ENCODE results near the gene EXOC3L4. TPM values are rescaled to one million over a fixed set of nuclear protein-coding genes. Genes with fewer than 3 reads are reported as not detected.
"Not testable (repeated sequence)": the region's sequence is repeated elsewhere in the genome, so short reads cannot be mapped to it uniquely, and the experiment has no call there.

Gene EXOC3L4
- total RNA-seq (2014; rRNA removed; shearing (Covaris generic); ENCODE audit: low replicate concordance) = not detected in 2 replicates

- Histone ChIP-seq H2AFZ (ENCODE audit: low read length) (no peak within 1 kb of the TSS), H3K4me1 (ENCODE audit: low read length) (peaks cover 9% of the 10 kb centered on the region), H3K36me3 (ENCODE audit: insufficient read depth, low read length) (no peaks in the 10 kb centered on the region), H3K79me2 (ENCODE audit: low read length) (no peaks in the 10 kb centered on the region), H3K9me2 (replicated peaks; ENCODE audit: insufficient read depth, low read length) (no peaks in the 10 kb centered on the region), H4K20me1 (ENCODE audit: insufficient read depth, low read depth, low read length) (0 out of 2 replicates have a peak, but pooled peaks cover 6% of the 10 kb centered on the region), H3K9me3 (ENCODE audit: low read length) (no peaks in the 10 kb centered on the region), H3K4me2 (ENCODE audit: low read depth, low read length, poor library complexity, severe bottlenecking) (no peak within 1 kb of the TSS), H3K9ac (ENCODE audit: low read length) (no peak within 1 kb of the TSS), H3K4me3 (ENCODE audit: low read length) (no peak within 1 kb of the TSS), H3K27ac (ENCODE audit: low read length) (no peak within 1 kb of the TSS), H3K27me3 (ENCODE audit: low read length) (no peaks in the 10 kb centered on the region; the same call in 1 of the 2 replicates)
- no peak for DNase-seq
Measured at GRCh38 chr14:103094406-103095209, at the start of gene EXOC3L4. EXOC3L4 (plus strand) TSS chr14:103094725; CDS start chr14:103100220, 5,495 bp downstream.

- Histone ChIP-seq H3K36me3 (ENCODE audit: insufficient read depth, low read length) (no peaks in the 10 kb centered on the region), H3K79me2 (ENCODE audit: low read length) (no peaks in the 10 kb centered on the region), H3K4me3 (ENCODE audit: low read length) (peak overlapping the region; percentile 21; the same call in 1 of the 2 replicates), H3K4me2 (ENCODE audit: low read depth, low read length, poor library complexity, severe bottlenecking) (peak overlapping the region; percentile 58), H3K4me1 (ENCODE audit: low read length) (peaks cover 10% of the 10 kb centered on the region), H4K20me1 (ENCODE audit: insufficient read depth, low read depth, low read length) (no peaks in the 10 kb centered on the region), H2AFZ (ENCODE audit: low read length) (no peak overlapping the region), H3K27me3 (ENCODE audit: low read length) (no peaks in the 10 kb centered on the region), H3K9me2 (replicated peaks; ENCODE audit: insufficient read depth, low read length) (no peaks in the 10 kb centered on the region), H3K27ac (ENCODE audit: low read length) (no peak overlapping the region), H3K9ac (ENCODE audit: low read length) (no peak overlapping the region), H3K9me3 (ENCODE audit: low read length) (no peaks in the 10 kb centered on the region)
- DNase-seq = peak; percentile 62
Measured at GRCh38 chr14:103045371-103045869, 49.1 kb upstream of the EXOC3L4 start.

- H2AFZ ChIP-seq (ENCODE audit: low read length); H3K4me2 ChIP-seq (ENCODE audit: low read depth, low read length, poor library complexity, severe bottlenecking); H3K4me3 ChIP-seq (ENCODE audit: low read length); H3K36me3 ChIP-seq (ENCODE audit: insufficient read depth, low read length); H3K79me2 ChIP-seq (ENCODE audit: low read length); H3K27me3 ChIP-seq (ENCODE audit: low read length); H4K20me1 ChIP-seq (ENCODE audit: insufficient read depth, low read depth, low read length); H3K27ac ChIP-seq (ENCODE audit: low read length); H3K9me3 ChIP-seq (ENCODE audit: low read length); H3K9me2 ChIP-seq (replicated peaks; ENCODE audit: insufficient read depth, low read length); DNase-seq; H3K9ac ChIP-seq (ENCODE audit: low read length): not testable (repeated sequence)
- H3K4me1 ChIP-seq (ENCODE audit: low read length) = peaks cover 14% of the 10 kb centered on the region
Measured at GRCh38 chr14:103047453-103047852, 47.1 kb upstream of the EXOC3L4 start.

DNA sequence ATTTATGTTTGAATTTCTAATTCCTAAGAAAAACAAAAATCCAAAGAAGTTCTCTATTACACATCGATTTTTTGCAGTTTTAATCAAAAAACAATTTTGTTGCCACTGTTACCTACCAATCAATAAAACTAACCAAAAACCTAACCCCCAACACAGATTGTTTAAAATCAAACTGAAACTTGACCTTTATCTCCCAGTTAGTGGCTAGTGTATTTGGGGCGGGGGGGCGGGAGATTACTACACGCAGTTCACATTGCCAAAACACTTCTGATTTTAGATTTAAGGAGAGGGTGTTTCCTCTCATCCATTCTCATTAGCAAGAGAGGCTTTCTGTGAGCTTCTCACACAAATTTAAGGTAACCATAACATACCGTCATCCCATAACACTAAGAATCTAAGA is 43.6 kb upstream of the EXOC3L4 start:
- no peaks in the 10 kb centered on the region for H3K36me3 ChIP-seq (ENCODE audit: insufficient read depth, low read length)
- H4K20me1 ChIP-seq (ENCODE audit: insufficient read depth, low read depth, low read length) = no peaks in the 10 kb centered on the region
- no peaks in the 10 kb centered on the region for H3K27me3 ChIP-seq (ENCODE audit: low read length)
- no peaks in the 10 kb centered on the region for H3K79me2 ChIP-seq (ENCODE audit: low read length)
- H3K27ac ChIP-seq (ENCODE audit: low read length) = no peak overlapping the region
- no peak for DNase-seq
- H3K4me1 ChIP-seq (ENCODE audit: low read length) = peaks cover 6% of the 10 kb centered on the region; the same call in 1 of the 2 replicates
- H3K4me2 ChIP-seq (ENCODE audit: low read depth, low read length, poor library complexity, severe bottlenecking) = no peak overlapping the region
- no peak overlapping the region for H3K4me3 ChIP-seq (ENCODE audit: low read length)
- no peak overlapping the region for H3K9ac ChIP-seq (ENCODE audit: low read length)
- no peaks in the 10 kb centered on the region for H3K9me3 ChIP-seq (ENCODE audit: low read length)
- no peak overlapping the region for H2AFZ ChIP-seq (ENCODE audit: low read length)
- H3K9me2 ChIP-seq (replicated peaks; ENCODE audit: insufficient read depth, low read length) = no peaks in the 10 kb centered on the region

DNA sequence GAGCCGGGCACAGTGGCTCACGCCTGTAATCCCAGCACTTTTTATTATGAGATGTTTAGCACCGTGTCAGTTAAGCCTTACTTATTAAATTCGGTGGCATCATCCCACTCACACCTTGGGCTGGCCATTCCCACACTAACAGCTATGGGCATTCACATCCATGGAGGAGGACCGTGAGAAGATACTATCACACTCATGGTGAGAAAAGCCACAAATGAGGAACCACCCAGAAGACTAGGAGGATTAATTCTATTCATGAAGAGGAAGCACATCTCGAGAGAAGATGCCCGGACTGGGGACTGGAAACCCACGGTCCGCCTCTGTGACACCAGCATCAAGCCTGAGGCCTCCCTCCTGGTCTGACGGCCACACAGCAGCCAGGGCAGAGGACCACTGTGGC is 42.1 kb upstream of the EXOC3L4 start:
- H3K4me2 ChIP-seq (ENCODE audit: low read depth, low read length, poor library complexity, severe bottlenecking) = no peak overlapping the region
- H4K20me1 ChIP-seq (ENCODE audit: insufficient read depth, low read depth, low read length) = no peaks in the 10 kb centered on the region
- H3K4me3 ChIP-seq (ENCODE audit: low read length) = no peak overlapping the region
- no peak overlapping the region for H2AFZ ChIP-seq (ENCODE audit: low read length)
- DNase-seq = peak; percentile 67
- no peaks in the 10 kb centered on the region for H3K9me3 ChIP-seq (ENCODE audit: low read length)
- no peak overlapping the region for H3K27ac ChIP-seq (ENCODE audit: low read length)
- no peaks in the 10 kb centered on the region for H3K27me3 ChIP-seq (ENCODE audit: low read length)
- H3K79me2 ChIP-seq (ENCODE audit: low read length) = no peaks in the 10 kb centered on the region
- no peak overlapping the region for H3K9ac ChIP-seq (ENCODE audit: low read length)
- no peaks in the 10 kb centered on the region for H3K36me3 ChIP-seq (ENCODE audit: insufficient read depth, low read length)
- no peaks in the 10 kb centered on the region for H3K9me2 ChIP-seq (replicated peaks; ENCODE audit: insufficient read depth, low read length)
- peaks cover 6% of the 10 kb centered on the region; the same call in 1 of the 2 replicates for H3K4me1 ChIP-seq (ENCODE audit: low read length)

GRCh38 chr14:103055695-103056094 is 38.8 kb upstream of the EXOC3L4 start:
- no peak for DNase-seq
- Histone ChIP-seq H3K79me2 (ENCODE audit: low read length) (no peaks in the 10 kb centered on the region), H4K20me1 (ENCODE audit: insufficient read depth, low read depth, low read length) (no peaks in the 10 kb centered on the region), H3K9me3 (ENCODE audit: low read length) (no peaks in the 10 kb centered on the region), H3K4me3 (ENCODE audit: low read length) (no peak overlapping the region), H3K4me2 (ENCODE audit: low read depth, low read length, poor library complexity, severe bottlenecking) (no peak overlapping the region), H3K4me1 (ENCODE audit: low read length) (peaks cover 9% of the 10 kb centered on the region; the same call in 1 of the 2 replicates), H3K27me3 (ENCODE audit: low read length) (no peaks in the 10 kb centered on the region), H3K27ac (ENCODE audit: low read length) (no peak overlapping the region), H3K9me2 (replicated peaks; ENCODE audit: insufficient read depth, low read length) (no peaks in the 10 kb centered on the region), H3K9ac (ENCODE audit: low read length) (no peak overlapping the region), H3K36me3 (ENCODE audit: insufficient read depth, low read length) (no peaks in the 10 kb centered on the region), H2AFZ (ENCODE audit: low read length) (no peak overlapping the region)

DNA sequence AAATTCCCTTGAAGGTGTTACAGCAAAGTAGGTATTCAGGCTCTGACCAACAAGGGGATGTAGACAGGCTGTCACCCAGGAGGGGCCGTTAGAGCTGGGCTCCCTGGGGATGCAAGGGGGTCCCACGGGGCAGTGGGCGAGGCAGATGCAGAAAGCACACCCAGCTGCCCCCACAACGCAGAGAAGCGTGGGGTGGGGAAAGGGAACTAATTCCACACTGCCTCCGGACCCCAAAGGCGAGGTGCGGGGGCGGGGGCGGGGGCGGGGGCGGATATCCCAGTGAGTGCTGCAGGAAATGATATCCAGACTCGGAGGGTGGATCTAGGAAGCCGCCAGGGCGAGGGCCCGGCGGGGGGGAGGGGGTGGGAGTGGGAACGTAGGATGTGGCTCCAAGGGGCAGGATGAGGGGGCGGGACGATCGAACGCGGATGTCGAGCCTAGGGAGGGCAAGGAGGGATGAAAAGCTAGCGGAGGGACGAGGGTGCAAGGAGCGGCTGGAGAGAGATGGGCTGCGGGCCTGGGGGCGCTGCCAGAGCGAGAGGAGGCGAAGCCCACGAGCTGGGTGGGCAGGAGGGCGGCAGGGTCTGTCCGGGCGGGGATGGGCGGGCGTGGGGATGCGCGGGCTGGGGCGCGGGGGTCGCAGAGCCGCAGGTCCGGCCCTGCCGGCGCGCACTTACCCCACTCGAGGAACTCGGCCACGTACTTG is 38.0 kb upstream of the EXOC3L4 start:
- Histone ChIP-seq H3K27me3 (ENCODE audit: low read length) (no peaks in the 10 kb centered on the region), H3K79me2 (ENCODE audit: low read length) (no peaks in the 10 kb centered on the region), H3K4me2 (ENCODE audit: low read depth, low read length, poor library complexity, severe bottlenecking) (no peak overlapping the region), H3K9ac (ENCODE audit: low read length) (no peak overlapping the region), H3K9me2 (replicated peaks; ENCODE audit: insufficient read depth, low read length) (no peaks in the 10 kb centered on the region), H3K27ac (ENCODE audit: low read length) (no peak overlapping the region), H3K36me3 (ENCODE audit: insufficient read depth, low read length) (no peaks in the 10 kb centered on the region), H2AFZ (ENCODE audit: low read length) (no peak overlapping the region), H3K4me1 (ENCODE audit: low read length) (peaks cover 9% of the 10 kb centered on the region; the same call in 1 of the 2 replicates), H3K4me3 (ENCODE audit: low read length) (no peak overlapping the region), H4K20me1 (ENCODE audit: insufficient read depth, low read depth, low read length) (no peaks in the 10 kb centered on the region), H3K9me3 (ENCODE audit: low read length) (no peaks in the 10 kb centered on the region)
- DNase-seq = no peak

DNA sequence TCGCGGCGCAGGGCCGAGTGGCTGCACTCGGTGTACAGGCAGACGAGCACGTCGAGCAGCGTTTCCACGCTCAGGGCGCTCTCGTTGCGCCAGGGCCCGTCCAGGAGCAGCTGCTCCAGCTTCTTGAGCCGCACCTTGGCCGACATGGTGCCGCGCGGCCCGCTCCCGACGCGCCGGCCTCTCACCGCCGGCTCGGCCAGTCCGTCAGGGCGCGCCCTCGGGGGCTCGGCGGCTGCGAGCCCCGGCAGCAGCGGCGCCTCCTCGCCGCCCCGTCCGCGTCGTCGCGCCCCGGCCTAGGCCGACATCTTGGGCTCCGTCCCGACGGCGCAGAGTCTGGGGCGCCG is 37.5 kb upstream of the EXOC3L4 start:
- Histone ChIP-seq H3K4me2 (ENCODE audit: low read depth, low read length, poor library complexity, severe bottlenecking) (no peak overlapping the region), H3K4me3 (ENCODE audit: low read length) (no peak overlapping the region), H2AFZ (ENCODE audit: low read length) (no peak overlapping the region), H3K9ac (ENCODE audit: low read length) (no peak overlapping the region), H3K9me2 (replicated peaks; ENCODE audit: insufficient read depth, low read length) (no peaks in the 10 kb centered on the region), H3K27ac (ENCODE audit: low read length) (no peak overlapping the region), H3K4me1 (ENCODE audit: low read length) (peaks cover 9% of the 10 kb centered on the region; the same call in 1 of the 2 replicates), H3K27me3 (ENCODE audit: low read length) (no peaks in the 10 kb centered on the region), H3K36me3 (ENCODE audit: insufficient read depth, low read length) (no peaks in the 10 kb centered on the region), H3K9me3 (ENCODE audit: low read length) (no peaks in the 10 kb centered on the region), H4K20me1 (ENCODE audit: insufficient read depth, low read depth, low read length) (no peaks in the 10 kb centered on the region), H3K79me2 (ENCODE audit: low read length) (no peaks in the 10 kb centered on the region)
- DNase-seq = no peak
